A673 (cell line): ENCODE results near the gene AQP5. TPM values are rescaled to one million over a fixed set of nuclear protein-coding genes. Genes with fewer than 3 reads are reported as not detected.

ENCODE experiments used
- BruUV-seq: library from RNA; stranded (reverse); fragments of 400-500 nt; replicated peaks from 2 replicates; lab custom pipeline; 2021; lab: Mats Ljungman, UMichigan
- CTCF ChIA-PET: fragments of 300-600 bp; sonication (Branson Sonifier 250); formaldehyde crosslinking; loops from one replicate; lab custom pipeline; 2022; ENCODE audit warnings: antibody characterized with exemption; lab: Charles Lee
- POLR2A ChIA-PET: fragments of 300-600 bp; sonication (Branson Sonifier 250); formaldehyde crosslinking; loops from one replicate; lab custom pipeline; 2022; ENCODE audit warnings: antibody characterized with exemption; ENCODE audit not compliant: low non-redundant PET; lab: Charles Lee
- DNase-seq: peaks from one replicate; pipeline ENCODE4 v3.0.0-alpha.2; 2015; ENCODE audit warnings: low spot score
- H3K27ac ChIP-seq: fragments of 200-600 bp; sonication (generic); 2 replicates; pipeline ENCODE4 v1.5.1; 2016; ENCODE audit warnings: mixed run types, low read depth, mild to moderate bottlenecking, mixed read lengths, antibody characterized with exemption, low read length; ENCODE audit not compliant: poor library complexity, severe bottlenecking
- H3K27me3 ChIP-seq: fragments of 200-600 bp; sonication (generic); replicated peaks from 2 replicates; pipeline ENCODE4 v1.6.1; 2017; ENCODE audit warnings: mixed run types, low read depth, mild to moderate bottlenecking, mixed read lengths, antibody characterized with exemption, low read length; ENCODE audit not compliant: insufficient read depth, poor library complexity
- H3K36me3 ChIP-seq: fragments of 200-600 bp; sonication (generic); 2 replicates; pipeline ENCODE4 v1.6.1; 2016; ENCODE audit warnings: mixed run types, mild to moderate bottlenecking, mixed read lengths, antibody characterized with exemption, low read length; ENCODE audit not compliant: insufficient read depth, poor library complexity, severe bottlenecking
- H3K4me1 ChIP-seq: fragments of 200-600 bp; sonication (generic); 2 replicates; pipeline ENCODE4 v1.6.1; 2017; ENCODE audit warnings: mixed run types, mild to moderate bottlenecking, mixed read lengths, antibody characterized with exemption, low read length; ENCODE audit not compliant: insufficient read depth, poor library complexity, severe bottlenecking
- H3K4me3 ChIP-seq: fragments of 200-600 bp; sonication (generic); 2 replicates; pipeline ENCODE4 v1.5.1; 2016; ENCODE audit warnings: low read depth, mixed run types, mild to moderate bottlenecking, mixed read lengths, low read length; ENCODE audit not compliant: poor library complexity, severe bottlenecking
- H3K9me3 ChIP-seq: fragments of 200-600 bp; sonication (generic); 2 replicates; pipeline ENCODE4 v1.6.1; 2016; ENCODE audit warnings: mixed run types, low read depth, mild to moderate bottlenecking, mixed read lengths, antibody characterized with exemption, low read length; ENCODE audit not compliant: poor library complexity, severe bottlenecking
- CTCF ChIP-seq: fragments of 300-800, 200-600 bp; sonication (generic); conservative IDR thresholded peaks from 2 replicates; pipeline ENCODE4 v1.5.1; 2017; ENCODE audit warnings: low read depth, mild to moderate bottlenecking, antibody characterized with exemption, low read length, moderate library complexity, mixed read lengths
- EZH2 ChIP-seq: fragments of 200-600 bp; sonication (generic); IDR thresholded peaks from 2 replicates; pipeline ENCODE4 v1.6.1; 2017; ENCODE audit warnings: borderline replicate concordance, low read depth, mild to moderate bottlenecking, mixed read lengths, antibody characterized with exemption, low read length; ENCODE audit not compliant: poor library complexity, severe bottlenecking
- intact Hi-C: fragments of 100-400 bp; cut with micrococcal nuclease; formaldehyde crosslinking; loops from one replicate; pipeline ENCODE4 v1.10.0; 2022; ENCODE audit not compliant: unreplicated experiment
- total RNA-seq: library from RNA; stranded (reverse); gene quantifications from 2 replicates; pipeline ENCODE4 v1.2.3, GENCODE V29; 2021

AQP5 gene
- total RNA-seq, 1 experiment from 2014 or later: not detected

GRCh38 chr12:49968471-49968870 is 6.8 kb downstream of the AQP5 start:
- no peaks in the 10 kb centered on the region for H3K27me3 ChIP-seq
- CTCF ChIA-PET: interaction anchor here (0.5 to 4.6 kb wide), 6 partner anchors 26 to 117 kb away, joined by 6 to 53 read pairs (median 15); partner anchors contain the start of gene SMARCD1
- intact Hi-C loops: loop anchor here (5.0 kb wide), 1 partner anchor 191 kb away; no protein-coding TSS in a partner anchor

GRCh38 chr12:49969027-49969426 is 7.4 kb downstream of the AQP5 start:
- CTCF ChIA-PET: interaction anchor here (3.4 to 4.6 kb wide), 2 partner anchors 87 to 101 kb away, joined by 31 to 53 read pairs; no protein-coding TSS in a partner anchor
- H3K9me3 ChIP-seq: no peaks in the 10 kb centered on the region
- no peaks in the 10 kb centered on the region for H3K4me1 ChIP-seq
- no peak overlapping the region for H3K27ac ChIP-seq
- no TSS peak for BruUV-seq
- H3K27me3 ChIP-seq: no peaks in the 10 kb centered on the region
- H3K4me3 ChIP-seq: no peak overlapping the region
- intact Hi-C loops: loop anchor here (5.0 kb wide), 1 partner anchor 192 kb away; no protein-coding TSS in a partner anchor
- POLR2A ChIA-PET: no interaction called here
- no peak for DNase-seq
- no peak for TF ChIP-seq EZH2
- no peak for TF ChIP-seq CTCF
- no peaks in the 10 kb centered on the region for H3K36me3 ChIP-seq

More at GRCh38 chr12:49968471-49968870, 6.8 kb downstream of the AQP5 start:
- no peaks in the 10 kb centered on the region for H3K36me3 ChIP-seq
- no peak overlapping the region for H3K27ac ChIP-seq
- POLR2A ChIA-PET: interaction anchor here (0.7 kb wide), 1 partner anchor 872 kb away, joined by 7 read pairs; no protein-coding TSS in a partner anchor
- no peaks in the 10 kb centered on the region for H3K4me1 ChIP-seq
- TF ChIP-seq CTCF (no peak), EZH2 (no peak)
- no peaks in the 10 kb centered on the region for H3K9me3 ChIP-seq
- no peak for DNase-seq
- H3K4me3 ChIP-seq: no peak overlapping the region
- no TSS peak for BruUV-seq

DNA sequence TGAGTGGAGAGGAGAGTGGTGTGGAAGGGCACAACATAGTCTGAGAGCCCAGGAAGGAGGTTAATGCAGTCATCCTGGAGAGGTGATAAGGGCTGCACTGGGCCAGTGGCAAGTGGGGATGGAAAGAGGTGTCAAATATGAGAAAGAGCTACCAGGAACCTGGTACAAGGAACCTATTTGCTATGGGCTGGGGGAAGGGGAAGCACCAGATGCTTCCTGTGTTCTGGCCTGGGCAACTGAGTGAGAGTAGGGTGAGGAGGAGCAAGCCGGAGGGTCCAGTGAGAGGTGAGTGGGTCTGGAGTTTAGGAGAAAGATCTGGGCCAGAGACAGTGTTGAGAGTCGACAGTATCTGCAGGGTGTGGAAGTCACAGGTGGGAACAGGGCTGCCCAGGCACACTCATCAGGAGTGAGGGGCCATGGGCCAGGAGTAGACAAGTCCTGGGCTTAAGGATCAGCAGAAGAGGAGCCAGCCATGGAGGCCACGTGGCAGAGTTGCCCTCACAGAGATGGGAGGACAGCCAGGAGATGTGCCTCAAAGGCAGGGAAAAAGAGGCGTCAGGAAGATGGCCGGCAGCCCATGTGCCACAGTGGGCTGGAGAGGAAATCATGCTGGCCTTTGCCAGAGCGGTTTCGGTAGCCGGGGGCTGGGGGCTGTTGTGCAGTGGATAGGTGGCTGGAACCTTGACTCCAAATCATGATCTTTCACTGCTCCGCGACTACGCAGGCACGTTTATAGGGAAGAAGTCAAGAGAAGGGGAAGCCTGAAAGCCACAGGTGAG is 8.2 kb downstream of the AQP5 start:
- no TSS peak for BruUV-seq
- H3K36me3 ChIP-seq: no peaks in the 10 kb centered on the region
- no peak overlapping the region for H3K4me3 ChIP-seq
- TF ChIP-seq EZH2: no peak
- ChIA-PET POLR2A (no interaction called here), CTCF (no interaction called here)
- DNase-seq: no peak
- intact Hi-C loops: loop anchor here (5.0 kb wide), 1 partner anchor 193 kb away; no protein-coding TSS in a partner anchor
- no peak overlapping the region for H3K27ac ChIP-seq
- no peaks in the 10 kb centered on the region for H3K4me1 ChIP-seq
- H3K9me3 ChIP-seq: no peaks in the 10 kb centered on the region
- no peaks in the 10 kb centered on the region for H3K27me3 ChIP-seq
